Measurements from ENCODE around the gene LGR6.
"Not testable (repeated sequence)": the region's sequence is repeated elsewhere in the genome, so short reads cannot be mapped to it uniquely, and the experiment has no call there.

Gene LGR6

GRCh38 chr1:202333861-202334260 is 140.3 kb downstream of the LGR6 start:
- DNase-seq (ENCODE audit: low spot score), result no peak

DNA sequence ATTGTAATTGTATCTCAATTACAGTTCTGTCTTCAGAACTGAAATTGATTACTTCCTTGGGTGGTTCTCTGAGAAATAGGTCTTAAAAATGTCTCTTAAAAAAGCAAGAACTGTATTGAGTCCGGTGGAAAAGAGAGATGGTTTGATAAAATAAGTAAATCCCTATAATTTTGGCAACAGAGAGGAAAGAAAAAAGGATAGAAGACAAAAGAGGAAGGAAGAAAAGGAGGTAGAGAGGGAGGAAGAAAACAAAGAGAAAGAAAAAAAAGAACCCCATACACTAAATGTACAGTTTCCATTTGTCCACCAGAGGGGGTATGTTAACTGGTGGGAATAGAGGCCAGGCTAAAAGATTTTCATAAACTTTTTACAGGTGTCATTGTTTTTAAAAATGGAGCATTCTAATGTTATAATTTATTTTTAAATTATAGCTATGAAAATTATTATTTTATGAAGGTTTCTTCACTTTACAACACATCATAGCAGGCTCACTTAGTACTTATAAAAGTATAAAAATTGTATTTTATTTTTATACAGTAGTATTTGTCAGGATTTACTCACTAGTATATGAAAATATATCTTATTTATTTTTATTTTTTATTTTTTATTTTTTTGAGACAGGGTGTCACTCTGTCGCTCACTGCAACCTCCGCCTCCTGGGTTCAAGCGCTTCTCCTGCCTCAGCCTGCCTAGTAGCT is 150.2 kb downstream of the LGR6 start:
- peak; percentile 39 for DNase-seq (ENCODE audit: low spot score)

DNA sequence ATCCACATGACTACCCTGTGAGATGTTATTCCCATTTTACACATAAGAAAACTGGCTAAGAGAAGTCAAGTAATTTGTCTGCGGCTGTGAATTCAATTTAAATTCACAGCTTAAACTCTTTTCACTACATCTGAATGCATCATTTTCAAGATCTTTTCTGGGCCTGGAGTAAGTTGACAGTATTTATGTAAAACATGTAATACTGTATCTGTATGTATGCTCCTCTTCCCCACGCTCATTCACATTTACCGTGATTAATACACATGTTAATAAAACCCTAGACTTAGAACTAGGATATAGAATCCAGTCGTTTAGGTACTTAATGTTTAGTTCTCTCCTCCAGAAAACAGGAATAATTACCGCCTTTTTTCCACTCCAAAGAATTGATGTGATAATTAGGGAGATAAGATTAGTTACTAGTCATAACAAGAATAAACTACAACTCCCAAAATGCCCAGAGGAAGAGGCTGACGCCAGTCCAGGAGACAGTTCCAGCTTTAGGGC is 154.5 kb downstream of the LGR6 start:
- no peak for DNase-seq (ENCODE audit: low spot score)

GRCh38 chr1:202348509-202349205 is 155.1 kb downstream of the LGR6 start, which contains the start of gene PPP1R12B:
TSS of gene PPP1R12B (plus strand) at chr1:202348699. CDS start at chr1:202348852, 153 bp downstream.
- peak; percentile 78 for DNase-seq (ENCODE audit: low spot score)

GRCh38 chr1:202349206-202349928 is 155.8 kb downstream of the LGR6 start:
- peak; percentile 16 for DNase-seq (ENCODE audit: low spot score)

DNA sequence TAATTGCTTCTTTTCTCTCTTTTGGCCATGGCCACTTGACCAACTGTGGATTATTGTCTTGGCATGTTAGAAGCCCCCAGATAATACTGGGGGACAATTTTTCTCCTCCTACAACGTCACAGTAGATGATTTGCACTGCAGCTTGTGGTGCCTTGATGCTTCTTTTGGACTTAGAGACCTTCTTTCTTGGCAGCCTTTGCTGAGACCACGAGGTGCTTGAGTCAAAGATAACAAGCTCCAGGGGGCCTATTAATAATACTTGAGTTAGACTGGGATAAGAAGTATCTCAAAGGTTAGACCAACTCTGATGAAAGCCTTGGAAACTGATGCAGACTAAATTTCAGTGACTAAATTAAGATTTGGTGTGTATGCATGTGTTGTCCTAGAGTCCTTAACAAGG is 158.1 kb downstream of the LGR6 start:
- DNase-seq (ENCODE audit: low spot score), result no peak

DNA sequence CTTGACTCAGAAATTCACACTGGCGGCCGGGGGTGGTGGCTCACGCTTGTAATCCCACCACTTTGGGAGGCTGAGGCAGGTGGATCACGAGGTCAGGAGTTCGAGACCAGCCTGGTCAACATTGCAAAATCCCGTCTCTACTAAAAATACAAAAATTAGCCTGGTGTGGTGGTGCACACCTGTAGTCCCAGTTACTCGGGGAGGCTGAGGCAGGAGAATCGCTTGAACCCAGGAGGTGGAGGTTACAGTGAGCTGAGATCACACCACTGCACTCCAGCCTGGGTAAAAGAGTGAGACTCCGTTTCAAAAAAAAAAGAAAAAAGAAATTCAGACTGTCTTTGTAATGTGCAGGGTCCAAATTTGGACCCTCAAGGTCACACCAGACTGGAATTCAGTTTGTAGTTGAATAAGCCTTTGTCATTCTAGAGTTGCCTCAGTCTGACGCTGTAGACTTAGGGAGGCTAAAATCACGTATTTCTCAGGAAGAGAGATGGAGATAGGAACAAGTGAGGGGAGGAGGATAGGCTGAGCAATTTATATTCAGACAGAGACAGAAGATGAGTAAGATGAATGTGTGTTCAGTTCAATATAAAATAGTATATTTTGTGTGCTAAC is 159.1 kb downstream of the LGR6 start:
- DNase-seq (ENCODE audit: low spot score), result not testable (repeated sequence)

- no peak for DNase-seq (ENCODE audit: low spot score)
Measured at GRCh38 chr1:202355944-202356553, 162.4 kb downstream of the LGR6 start.

GRCh38 chr1:202357506-202357905 is 163.9 kb downstream of the LGR6 start:
- no peak for DNase-seq (ENCODE audit: low spot score)

GRCh38 chr1:202361224-202361623 is 167.6 kb downstream of the LGR6 start:
- DNase-seq (ENCODE audit: low spot score), result no peak

DNA sequence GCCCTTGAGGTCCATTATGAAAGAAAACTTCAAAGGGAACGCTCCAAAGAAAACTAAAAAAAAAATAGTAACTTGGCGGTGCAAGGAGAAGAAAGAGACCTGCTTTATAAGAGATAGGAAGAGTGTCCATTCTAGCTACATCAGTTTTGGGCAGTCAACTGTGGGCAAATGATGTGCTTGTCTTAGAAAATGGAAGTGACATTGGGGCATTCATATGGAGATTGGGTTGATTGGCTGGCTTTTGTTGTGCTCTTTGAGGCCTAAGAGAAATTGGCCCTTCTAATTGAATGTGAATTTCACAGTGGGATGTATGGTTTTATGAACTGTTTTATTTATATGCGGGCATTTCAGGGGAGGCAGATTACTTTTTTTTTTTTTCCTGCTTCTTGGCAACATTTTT is 168.1 kb downstream of the LGR6 start:
- no peak for DNase-seq (ENCODE audit: low spot score)

DNA sequence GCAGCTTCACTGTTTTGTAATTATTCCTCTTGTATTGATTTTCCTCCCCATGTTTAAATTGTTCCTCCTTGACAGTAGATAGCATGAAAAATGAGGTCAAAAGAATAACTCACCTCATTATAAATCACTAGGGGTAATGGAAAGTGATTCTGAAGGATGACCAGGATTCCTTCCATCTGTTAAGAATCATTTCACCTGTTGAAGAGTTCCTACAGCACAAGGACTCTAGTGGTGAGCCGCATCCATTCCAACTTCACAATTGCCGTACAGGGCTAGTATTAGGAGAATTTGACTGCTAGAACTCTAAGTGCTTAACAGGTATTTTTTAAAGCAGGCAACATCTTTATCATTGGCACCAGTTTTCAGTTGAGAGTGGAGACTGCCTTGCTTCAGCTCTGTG is 168.6 kb downstream of the LGR6 start:
- DNase-seq (ENCODE audit: low spot score), result no peak

GRCh38 chr1:202365092-202365815 is 171.7 kb downstream of the LGR6 start:
- no peak for DNase-seq (ENCODE audit: low spot score)

DNA sequence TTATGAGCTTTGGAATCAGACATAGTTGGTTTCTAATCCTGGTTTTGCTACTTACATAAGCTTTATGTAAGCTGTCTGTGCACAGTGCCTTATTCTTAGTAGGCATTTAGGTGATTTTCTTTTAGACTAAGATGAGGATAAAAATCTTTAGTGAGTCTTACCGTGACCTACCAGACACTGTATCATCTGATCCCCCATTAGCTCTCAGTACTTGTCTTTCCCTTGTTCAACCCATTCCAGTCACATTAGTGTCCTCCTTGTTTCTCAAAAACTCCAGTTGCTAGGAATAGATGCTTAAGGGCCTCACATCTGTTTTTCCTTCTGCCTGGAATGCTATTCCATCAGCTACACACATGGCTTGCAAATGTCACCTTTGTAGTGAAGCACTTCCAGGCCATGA is 173.7 kb downstream of the LGR6 start:
- DNase-seq (ENCODE audit: low spot score), result no peak

All from HuH-7 (cell line).